ENCODE measurements around the gene SDHD. TPM values are rescaled to one million over a fixed set of nuclear protein-coding genes. Genes with fewer than 3 reads are reported as not detected.
A peak's percentile ranks its signal among the peaks of the same experiment; 100 is the strongest.

Gene SDHD
- total and polyA plus RNA-seq, 10 of the 15 experiments (the other 5 are each of a cell fraction or from before 2014, with no cell fraction given), result 114 to 775 (median 187) TPM

GRCh38 chr11:112086422-112087191 lies at the start of gene SDHD, which contains the start of gene TIMM8B (continued):
- TF ChIP-seq CUX1 (IDR thresholded peaks at IDR 0.05; ENCODE audit: insufficient replicate concordance, low read depth, low read length) (no peak), EP300 (IDR thresholded peaks at IDR 0.05; ENCODE audit: borderline replicate concordance in 1 of 2, control insufficient read depth in 1 of 2, low read depth in 2 of 2, low read length in 2 of 2) (no peak), MTA3 (IDR thresholded peaks at IDR 0.05; ENCODE audit: borderline replicate concordance, low read length) (no peak), SMAD1 (IDR thresholded peaks at IDR 0.05; ENCODE audit: low read depth, partially characterized antibody) (peak; percentile 19), IRF4 (IDR thresholded peaks at IDR 0.05; ENCODE audit: low read depth, low read length) (0 out of 2 replicates have a peak, but pooled peaks have one; percentile 21), CEBPZ (IDR thresholded peaks at IDR 0.05; ENCODE audit: low read depth, low read length) (no peak), MYC (IDR thresholded peaks at IDR 0.05; ENCODE audit: insufficient read depth, insufficient read length, insufficient replicate concordance, low read length, severe bottlenecking) (no peak), PML (IDR thresholded peaks at IDR 0.05; ENCODE audit: low read length) (peak; percentile 87), FOXK2 (IDR thresholded peaks at IDR 0.05) (peak; percentile 91), ATF3 (IDR thresholded peaks at IDR 0.05; ENCODE audit: borderline replicate concordance, extremely low read depth, low read depth, low read length) (no peak)
